PFSK-1 (cell line): ENCODE data around the gene SREK1.

Experiments
- POLR2AphosphoS5 ChIP-seq: IDR thresholded peaks from 2 replicates; pipeline ENCODE4 v1.6.1; 2012; ENCODE audit warnings: low read depth, mild to moderate bottlenecking, control low read depth, low read length, moderate library complexity
- REST ChIP-seq, 2 experiments: IDR thresholded peaks; 2 replicates each; pipeline versions ENCODE4 v1.6.1 to v1.8.0; 2011 to 2012; ENCODE audit warnings: low read depth in 2 of 2, low read length in 2 of 2, control low read depth in 1 of 2, inconsistent platforms in 1 of 2, mild to moderate bottlenecking in 1 of 2, moderate library complexity in 1 of 2; ENCODE audit not compliant: insufficient read depth in 1 of 2

- TF ChIP-seq REST (IDR thresholded peaks at IDR 0.05; ENCODE audit: insufficient read depth in 1 of 2, low read depth in 2 of 2, low read length in 2 of 2) (no peak), POLR2AphosphoS5 (no peak)
These were observed 62.4 kb downstream of the SREK1 start for GRCh38 chr5:66206465-66206864.
